SK-N-MC (cell line): Measurements from ENCODE around the gene LRRN4.
A peak's percentile ranks its signal among the peaks of the same experiment; 100 is the strongest.

ENCODE experiments used
- DNase-seq: peaks from one replicate; pipeline ENCODE4 v3.0.0-alpha.2; 2011; ENCODE audit warnings: low read depth, low spot score
- H3K27ac ChIP-seq: fragments of 200-600 bp; sonication (generic); 2 replicates; pipeline ENCODE4 v1.5.1; 2016; ENCODE audit warnings: mixed run types
- H3K36me3 ChIP-seq: fragments of 200-600 bp; sonication (generic); 2 replicates; pipeline ENCODE4 v1.6.1; 2017; ENCODE audit warnings: antibody characterized with exemption, low read length, mixed read lengths; ENCODE audit not compliant: insufficient read depth
- H3K4me3 ChIP-seq: fragments of 200-600 bp; sonication (generic); 2 replicates; pipeline ENCODE4 v1.5.1; 2016
- H3K9ac ChIP-seq: fragments of 200-600 bp; sonication (generic); 2 replicates; pipeline ENCODE4 v1.8.0; 2017; ENCODE audit warnings: mixed run types, mixed read lengths; ENCODE audit not compliant: insufficient read length
- H3K9me3 ChIP-seq: fragments of 200-600 bp; sonication (generic); 2 replicates; pipeline ENCODE4 v1.6.1; 2017; ENCODE audit warnings: low read depth, mild to moderate bottlenecking, antibody characterized with exemption, low read length, moderate library complexity, mixed read lengths
- EZH2 ChIP-seq: fragments of 200-600 bp; sonication (generic); IDR thresholded peaks from one replicate; pipeline ENCODE4 v1.6.1; 2017; ENCODE audit warnings: antibody characterized with exemption
- FOXP2 ChIP-seq: optimal IDR thresholded peaks from 2 replicates; pipeline ENCODE3; 2011; ENCODE audit warnings: mild to moderate bottlenecking, moderate library complexity; ENCODE audit not compliant: insufficient read depth; ENCODE audit errors: extremely low read length, control extremely low read depth
- POLR2AphosphoS5 ChIP-seq: IDR thresholded peaks from 2 replicates; pipeline ENCODE4 v1.6.1; 2012; ENCODE audit warnings: mild to moderate bottlenecking, low read depth, low read length, borderline replicate concordance

The LRRN4 gene

GRCh38 chr20:6086868-6087267 is 33.0 kb upstream of the LRRN4 start:
- DNase-seq: no peak
- Histone ChIP-seq H3K9ac (no peak overlapping the region), H3K27ac (no peak overlapping the region), H3K4me3 (no peak overlapping the region), H3K9me3 (no peaks in the 10 kb centered on the region), H3K36me3 (peaks cover 47% of the 10 kb centered on the region)
- TF ChIP-seq EZH2 (no peak), POLR2AphosphoS5 (no peak), FOXP2 (no peak)

GRCh38 chr20:6083926-6084325 is 30.1 kb upstream of the LRRN4 start:
- Histone ChIP-seq H3K4me3 (no peak overlapping the region), H3K9me3 (no peaks in the 10 kb centered on the region), H3K36me3 (peaks cover 53% of the 10 kb centered on the region), H3K27ac (no peak overlapping the region), H3K9ac (no peak overlapping the region)
- TF ChIP-seq POLR2AphosphoS5: no peak
- no peak for TF ChIP-seq EZH2
- no peak for DNase-seq

- Histone ChIP-seq H3K27ac (no peak overlapping the region), H3K4me3 (no peak overlapping the region), H3K9ac (no peak overlapping the region), H3K36me3 (peaks cover 44% of the 10 kb centered on the region; the same call in 1 of the 2 replicates), H3K9me3 (no peaks in the 10 kb centered on the region)
- DNase-seq: no peak
- TF ChIP-seq EZH2 (no peak), FOXP2 (no peak), POLR2AphosphoS5 (no peak)
Measured at GRCh38 chr20:6081236-6081635, 27.4 kb upstream of the LRRN4 start.

DNA sequence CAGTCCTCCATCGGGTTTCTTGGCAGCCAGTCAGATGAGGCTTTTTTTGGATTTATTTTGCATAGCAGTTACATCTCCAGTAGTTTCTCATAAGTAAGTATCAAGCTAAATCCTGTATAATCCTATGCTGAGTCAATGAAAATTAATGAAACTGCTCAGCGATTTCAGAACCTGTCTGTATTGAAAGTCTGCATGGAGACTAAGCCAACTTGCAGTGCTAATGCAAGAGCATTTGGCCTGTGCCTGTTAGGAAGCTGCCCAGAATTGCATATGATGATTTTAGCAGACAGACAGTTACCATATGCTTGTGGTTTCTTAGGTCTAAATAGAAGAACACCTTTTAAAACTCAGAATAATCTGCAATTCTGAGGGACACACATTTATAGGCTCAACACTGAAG is 25.2 kb upstream of the LRRN4 start:
- Histone ChIP-seq H3K27ac (no peak overlapping the region), H3K9me3 (no peaks in the 10 kb centered on the region), H3K4me3 (no peak overlapping the region), H3K9ac (no peak overlapping the region), H3K36me3 (peaks cover 44% of the 10 kb centered on the region; the same call in 1 of the 2 replicates)
- TF ChIP-seq EZH2: no peak
- TF ChIP-seq POLR2AphosphoS5: no peak
- no peak for TF ChIP-seq FOXP2
- no peak for DNase-seq

- Histone ChIP-seq H3K27ac (peak overlapping the region; percentile 66), H3K9me3 (no peaks in the 10 kb centered on the region), H3K9ac (peak overlapping the region; percentile 28), H3K4me3 (no peak overlapping the region), H3K36me3 (peaks cover 32% of the 10 kb centered on the region; the same call in 1 of the 2 replicates)
- no peak for DNase-seq
- TF ChIP-seq FOXP2 (no peak), EZH2 (no peak), POLR2AphosphoS5 (no peak)
Measured at GRCh38 chr20:6075428-6076219, 21.8 kb upstream of the LRRN4 start.

DNA sequence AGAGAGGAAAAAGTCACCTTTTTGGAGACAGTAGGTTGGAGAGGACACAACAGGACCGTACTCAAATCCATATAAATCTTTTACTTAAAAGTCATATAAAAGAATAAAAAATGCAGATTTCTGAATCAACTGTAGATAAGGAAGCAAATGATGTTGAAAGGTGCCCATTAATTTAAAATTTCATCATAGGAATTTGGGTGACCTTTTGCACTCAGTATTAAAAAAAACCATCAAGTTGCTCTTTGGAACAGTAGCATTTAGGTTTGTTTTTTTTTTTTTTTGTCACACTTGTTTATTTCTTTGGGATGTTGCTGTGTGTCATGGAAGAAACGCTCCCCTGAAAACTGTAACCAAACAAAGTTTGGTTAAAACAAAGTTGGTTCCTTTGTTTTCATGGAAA is 20.9 kb upstream of the LRRN4 start:
- no peak for DNase-seq
- no peak overlapping the region for H3K4me3 ChIP-seq
- H3K36me3 ChIP-seq: peaks cover 32% of the 10 kb centered on the region; the same call in 1 of the 2 replicates
- TF ChIP-seq EZH2 (no peak), FOXP2 (no peak), POLR2AphosphoS5 (no peak)
- no peaks in the 10 kb centered on the region for H3K9me3 ChIP-seq
- H3K9ac ChIP-seq: peak overlapping the region; percentile 11
- peak overlapping the region; percentile 66 for H3K27ac ChIP-seq

- no peaks in the 10 kb centered on the region for H3K9me3 ChIP-seq
- no peak overlapping the region for H3K27ac ChIP-seq
- no peak overlapping the region for H3K4me3 ChIP-seq
- no peak for TF ChIP-seq POLR2AphosphoS5
- TF ChIP-seq EZH2: no peak
- TF ChIP-seq FOXP2: no peak
- H3K36me3 ChIP-seq: peaks cover 31% of the 10 kb centered on the region; the same call in 1 of the 2 replicates
- H3K9ac ChIP-seq: no peak overlapping the region
- DNase-seq: no peak
Measured at GRCh38 chr20:6074145-6074561, 20.3 kb upstream of the LRRN4 start.

DNA sequence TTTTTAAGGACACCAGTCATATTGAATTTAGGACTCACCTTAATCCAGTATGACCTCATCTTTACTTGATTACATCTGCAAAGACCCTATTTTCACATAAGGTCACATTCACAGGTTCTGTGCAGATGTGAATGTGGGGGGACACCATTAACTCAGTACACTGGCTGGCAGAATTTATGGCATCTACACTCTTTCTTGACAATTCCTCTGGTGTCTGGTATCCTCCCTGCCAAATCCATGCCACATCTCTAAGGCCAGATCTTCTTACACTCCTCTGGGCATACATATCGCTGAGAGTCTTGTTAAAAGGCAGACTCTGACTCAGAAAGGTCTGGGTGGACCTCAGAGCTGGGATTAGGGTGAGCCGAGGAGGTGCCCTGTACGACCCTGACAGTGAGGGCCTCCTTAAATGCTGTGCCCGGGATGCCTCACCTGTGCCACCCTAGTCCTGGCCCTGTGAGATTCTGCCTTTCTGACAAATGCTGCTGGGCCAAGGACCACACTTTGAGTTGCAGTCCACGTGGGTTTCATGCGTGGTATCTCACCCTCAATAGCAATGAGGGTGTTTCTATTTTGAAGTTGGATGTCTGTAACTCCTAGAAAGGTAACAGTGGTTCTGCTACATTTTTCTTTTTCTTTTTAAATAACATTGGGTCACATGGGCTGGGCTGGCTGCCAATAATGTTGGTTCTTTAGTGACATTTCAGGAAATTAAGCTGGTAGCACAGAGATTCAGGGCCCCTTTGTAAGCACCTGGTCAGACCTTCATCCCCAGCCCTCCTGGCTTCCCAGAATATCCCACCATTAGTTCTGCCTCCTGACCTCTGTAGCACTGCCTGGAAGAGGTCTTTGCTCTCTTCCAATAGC is 17.2 kb upstream of the LRRN4 start:
- no peak overlapping the region for H3K9ac ChIP-seq
- no peaks in the 10 kb centered on the region for H3K9me3 ChIP-seq
- H3K27ac ChIP-seq: no peak overlapping the region
- no peak for TF ChIP-seq FOXP2
- TF ChIP-seq EZH2: no peak
- TF ChIP-seq POLR2AphosphoS5: no peak
- H3K36me3 ChIP-seq: peaks cover 14% of the 10 kb centered on the region; the same call in 1 of the 2 replicates
- no peak overlapping the region for H3K4me3 ChIP-seq
- no peak for DNase-seq
